GM21619 (cell line): Measurements from ENCODE around the gene PARD3B.
A peak's percentile ranks its signal among the peaks of the same experiment; 100 is the strongest.

Experiments
- ATAC-seq: cut with Tn5 transposase; IDR thresholded peaks from one replicate; pipeline ENCODE4 v1.9.1; 2021; ENCODE audit not compliant: unreplicated experiment

Gene PARD3B

DNA sequence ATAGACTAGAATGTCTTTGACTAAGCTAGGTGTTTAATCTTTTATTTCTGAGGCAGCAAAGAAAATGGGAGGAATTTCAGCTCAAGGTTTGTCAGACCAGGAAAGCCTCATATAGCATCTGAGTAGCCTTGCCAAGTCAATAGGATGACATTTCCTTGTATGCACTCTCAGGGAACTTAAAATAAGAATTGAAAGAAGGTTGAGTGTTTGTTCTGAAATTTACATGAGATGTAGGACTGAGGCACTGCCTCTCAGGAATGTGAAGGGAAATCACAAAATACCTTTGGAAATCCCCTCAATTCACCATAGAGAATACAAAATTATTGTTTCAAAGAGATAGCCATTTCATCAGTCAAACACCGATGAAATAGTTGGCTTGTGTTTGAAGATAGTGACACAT is 745.0 kb downstream of the PARD3B start:
- ATAC-seq, result no peak

GRCh38 chr2:205292665-205293295 is 747.5 kb downstream of the PARD3B start:
- no peak for ATAC-seq

- no peak for ATAC-seq
Observed at GRCh38 chr2:205293559-205293958, 748.3 kb downstream of the PARD3B start.

- ATAC-seq, result no peak
Observed at GRCh38 chr2:205296959-205297358, 751.7 kb downstream of the PARD3B start.

- ATAC-seq, result no peak
Observed at GRCh38 chr2:205297368-205297767, 752.1 kb downstream of the PARD3B start.

DNA sequence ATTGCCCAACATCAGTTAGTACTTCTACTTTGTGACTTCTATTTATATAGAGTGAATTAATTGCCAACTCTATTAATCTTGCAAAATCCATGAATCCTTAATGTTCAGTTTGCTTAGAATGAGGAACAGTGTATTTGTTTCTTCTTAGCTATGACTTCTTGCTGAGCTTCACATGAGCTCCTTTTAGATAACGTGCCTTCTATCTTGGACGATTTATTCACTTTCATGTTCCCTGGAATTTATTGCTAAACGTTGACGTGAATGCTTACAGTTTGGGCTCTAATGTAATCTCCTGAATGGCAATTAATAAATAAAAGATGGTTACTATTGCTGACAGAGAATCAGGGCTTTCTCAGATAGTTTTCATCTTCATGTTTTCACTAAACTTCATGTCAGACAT is 752.6 kb downstream of the PARD3B start:
- ATAC-seq, result no peak

DNA sequence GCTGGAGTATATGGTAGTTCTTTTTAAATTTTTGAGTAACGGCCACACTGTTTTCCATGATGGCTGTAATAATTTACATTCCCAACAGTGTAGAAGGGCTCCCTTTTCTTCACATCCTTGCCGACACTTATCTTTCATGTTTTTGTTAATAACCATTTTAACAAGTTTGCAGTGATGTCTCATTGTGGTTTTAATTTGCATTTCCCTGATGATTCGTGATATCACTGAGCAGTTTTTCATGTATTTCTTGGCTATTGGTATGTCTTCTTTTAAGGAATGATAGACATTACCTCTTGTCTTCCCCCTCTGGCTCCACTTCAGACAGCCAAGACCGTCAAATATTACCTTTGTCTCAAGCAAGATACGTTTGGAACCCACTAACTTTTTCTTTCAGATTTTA is 765.9 kb downstream of the PARD3B start:
- ATAC-seq, result no peak

GRCh38 chr2:205321231-205321630 is 776.0 kb downstream of the PARD3B start:
- no peak for ATAC-seq

DNA sequence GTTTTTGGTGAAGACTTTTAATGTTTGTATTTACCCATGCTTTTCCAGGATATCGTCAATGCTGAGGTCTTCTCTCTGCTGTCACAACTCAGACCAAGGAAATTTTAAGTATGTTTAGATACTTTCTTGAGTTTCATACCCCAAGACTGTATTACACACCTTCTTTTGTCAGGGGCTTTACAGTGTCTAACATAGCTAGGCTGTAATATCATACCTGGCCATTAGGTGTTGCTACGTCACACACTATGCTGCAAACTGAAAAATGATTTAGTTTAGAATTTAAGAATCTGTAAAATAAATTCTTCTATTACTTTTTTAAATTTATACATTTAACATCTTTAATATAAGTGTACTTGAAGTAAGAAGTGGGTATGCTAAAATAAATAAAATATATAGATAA is 778.7 kb downstream of the PARD3B start:
- no peak for ATAC-seq

GRCh38 chr2:205324355-205324754 is 779.1 kb downstream of the PARD3B start:
- ATAC-seq, result peak; percentile 85

- no peak for ATAC-seq
Observed at GRCh38 chr2:205333351-205333750, 788.1 kb downstream of the PARD3B start.

DNA sequence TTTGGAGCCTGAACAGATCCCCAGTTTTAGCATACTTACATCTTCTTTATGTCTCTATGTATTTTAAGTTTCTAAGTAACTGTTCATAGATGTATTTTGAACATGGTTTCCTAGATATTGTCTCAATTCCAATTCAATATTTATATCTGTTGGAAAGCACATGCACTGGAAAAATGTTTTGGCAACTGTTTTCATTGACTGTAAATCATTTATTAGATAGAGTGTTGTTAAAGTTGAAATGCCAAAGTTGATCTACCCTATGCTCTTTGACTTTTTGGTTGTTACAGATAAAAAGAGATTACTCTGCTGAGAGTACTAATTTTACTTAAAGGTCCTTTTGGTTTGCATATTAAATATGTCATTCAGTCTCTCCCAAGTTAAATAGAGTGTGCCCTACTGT is 792.0 kb downstream of the PARD3B start:
- ATAC-seq, result no peak

DNA sequence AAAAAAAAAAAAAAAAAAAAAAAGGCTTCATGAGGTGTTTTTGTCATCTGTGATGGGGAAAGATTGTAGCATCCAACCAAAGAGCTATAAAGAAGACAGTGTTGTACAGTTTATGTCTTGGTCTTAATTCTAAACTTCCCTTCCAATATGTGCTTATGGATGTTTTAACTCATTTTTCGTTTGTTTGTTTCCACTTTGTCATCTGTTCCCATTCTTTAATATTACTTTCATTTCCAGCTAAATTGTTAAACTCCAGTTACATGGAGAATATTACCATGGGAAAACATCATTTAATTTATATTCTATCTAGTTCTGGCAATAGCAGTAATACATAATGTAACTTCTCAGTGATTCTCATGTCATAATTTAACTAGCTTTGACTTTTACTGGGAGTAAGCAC is 792.9 kb downstream of the PARD3B start:
- ATAC-seq, result no peak

DNA sequence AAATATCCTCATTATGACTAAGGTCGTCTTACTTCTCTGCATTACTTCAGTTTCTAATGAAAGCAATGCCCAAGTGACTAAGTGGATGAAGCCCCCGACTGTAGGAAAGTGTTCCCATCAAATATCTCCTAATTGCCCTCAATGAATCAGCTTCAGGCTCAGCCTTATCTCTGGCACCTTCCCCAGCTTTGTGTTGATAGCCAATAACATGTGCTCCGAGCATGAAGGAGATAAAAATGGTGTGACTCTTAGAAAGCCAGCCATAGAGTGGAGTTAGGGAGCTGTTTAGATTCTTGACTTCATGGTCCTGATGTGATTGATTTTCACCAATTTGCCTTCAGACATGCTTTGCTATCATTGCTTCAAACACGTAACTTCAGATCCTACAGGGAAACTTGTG is 797.8 kb downstream of the PARD3B start:
- no peak for ATAC-seq

- ATAC-seq, result no peak
Observed at GRCh38 chr2:205346649-205347048, 801.4 kb downstream of the PARD3B start.

- no peak for ATAC-seq
Observed at GRCh38 chr2:205347899-205348298, 802.6 kb downstream of the PARD3B start.

DNA sequence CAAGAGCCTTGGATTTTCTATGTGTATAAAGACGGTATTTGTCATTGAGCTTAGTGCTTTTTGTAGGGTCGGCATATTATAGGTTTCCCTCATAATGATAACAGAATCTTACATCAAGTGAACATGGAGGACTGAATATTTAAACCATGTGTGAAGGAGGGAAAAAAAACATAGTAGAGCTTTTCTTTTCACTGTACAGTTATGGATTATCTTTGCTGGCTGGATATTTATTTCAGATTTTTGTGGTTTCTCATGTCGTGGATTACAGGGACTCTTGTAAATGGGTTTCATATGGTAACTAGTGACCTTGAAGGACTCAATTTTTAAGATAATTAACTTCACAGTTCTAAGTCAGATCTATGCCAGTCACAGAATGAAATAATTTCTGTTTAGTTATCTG is 806.8 kb downstream of the PARD3B start:
- no peak for ATAC-seq

DNA sequence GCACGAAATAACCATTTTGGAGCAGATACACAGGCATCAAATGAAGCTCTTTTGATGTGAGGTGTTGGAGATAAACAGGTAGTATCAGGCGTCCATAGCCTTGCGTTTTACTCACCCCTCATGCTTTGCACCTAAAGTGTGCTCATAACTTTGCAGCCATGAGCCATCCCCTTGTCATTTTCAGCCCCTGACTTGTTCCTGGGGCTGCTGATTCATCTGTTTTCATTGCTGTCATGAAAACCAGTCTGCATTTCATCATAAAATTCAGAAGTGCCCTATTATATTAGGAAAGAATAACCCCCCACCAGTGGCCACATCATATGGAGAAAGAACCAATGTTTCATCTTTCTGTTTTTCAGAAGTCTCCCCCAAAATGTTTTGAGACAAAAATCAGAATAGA is 807.3 kb downstream of the PARD3B start:
- ATAC-seq, result no peak

DNA sequence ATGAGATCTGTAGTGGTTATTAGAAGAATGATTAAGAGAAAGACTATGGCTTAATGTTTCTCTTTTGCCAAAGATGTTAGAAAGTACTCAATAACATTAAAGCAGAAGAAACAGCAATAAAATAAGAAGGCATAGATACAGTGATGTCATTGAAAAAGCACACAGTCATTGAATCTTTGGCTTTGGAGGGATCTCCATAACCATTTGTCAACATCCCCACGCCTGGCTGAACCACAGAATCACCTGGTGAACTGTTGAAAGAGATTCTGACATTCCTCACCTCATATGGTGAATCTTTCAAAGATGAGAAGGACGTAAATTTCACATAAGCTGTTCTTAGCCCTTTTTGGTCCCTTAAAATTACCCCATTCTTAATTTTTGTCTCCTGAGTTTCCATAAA is 812.5 kb downstream of the PARD3B start:
- ATAC-seq, result no peak

DNA sequence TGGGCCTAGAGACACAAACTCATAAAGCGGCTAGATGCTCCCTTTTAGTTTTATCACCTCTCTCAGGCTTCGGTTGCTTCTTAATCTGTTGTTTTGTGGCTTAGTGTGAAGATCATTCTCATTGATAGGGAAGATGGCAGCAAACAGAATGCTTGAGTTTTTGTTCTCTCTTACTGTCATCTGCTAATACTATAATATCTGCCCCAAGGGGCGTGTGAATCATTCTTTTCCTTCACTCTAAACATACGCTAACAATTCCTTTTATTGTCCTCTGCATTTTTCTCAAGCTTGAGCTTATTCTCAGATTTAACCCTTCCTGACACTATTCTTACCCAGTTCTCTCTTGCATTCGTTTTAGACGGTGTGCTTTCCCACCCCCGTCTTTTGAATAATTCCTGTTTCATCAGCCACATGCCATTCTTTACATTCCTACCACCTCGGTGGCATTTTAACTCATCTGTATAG is 813.1 kb downstream of the PARD3B start:
- ATAC-seq, result no peak

- no peak for ATAC-seq
Observed at GRCh38 chr2:205361272-205361671, 816.0 kb downstream of the PARD3B start.

GRCh38 chr2:205361970-205362369 is 816.7 kb downstream of the PARD3B start:
- ATAC-seq, result no peak

GRCh38 chr2:205364261-205364660 is 819.0 kb downstream of the PARD3B start:
- no peak for ATAC-seq
